ENCODE data around the gene PAQR4.

- no peak for TF ChIP-seq RAD21 (IDR thresholded peaks at IDR 0.05; ENCODE audit: low read length)
- no peak for TF ChIP-seq CTCF (IDR thresholded peaks at IDR 0.05)
- no peak for TF ChIP-seq CHD2 (IDR thresholded peaks at IDR 0.05; ENCODE audit: low read length, partially characterized antibody)
- no peak for TF ChIP-seq USF2 (IDR thresholded peaks at IDR 0.05; ENCODE audit: borderline replicate concordance, low read depth, low read length)
- no peak for TF ChIP-seq YY1 (IDR thresholded peaks at IDR 0.05; ENCODE audit: low read depth)
- no peak for TF ChIP-seq POLR2AphosphoS5 (IDR thresholded peaks at IDR 0.05; ENCODE audit: low read depth, low read length)
- TF ChIP-seq JUND (IDR thresholded peaks at IDR 0.05): no peak
- TF ChIP-seq NFIC (IDR thresholded peaks at IDR 0.05; ENCODE audit: borderline replicate concordance): no peak
- no peak for TF ChIP-seq GABPA (IDR thresholded peaks at IDR 0.05; ENCODE audit: low read depth)
- no peak for TF ChIP-seq REST (IDR thresholded peaks at IDR 0.05; ENCODE audit: low read depth, low read length)
- TF ChIP-seq NRF1 (IDR thresholded peaks at IDR 0.05; ENCODE audit: low read depth, low read length): no peak
- TF ChIP-seq EP300 (IDR thresholded peaks at IDR 0.05; ENCODE audit: borderline replicate concordance in 1 of 2, low read depth in 1 of 2, low read length in 1 of 2): no peak
- TF ChIP-seq GATA2 (CRISPR knock-in tag; IDR thresholded peaks at IDR 0.05): no peak
Observed at GRCh38 chr16:2959206-2959605, 9.9 kb upstream of the PAQR4 start.

Measured in SK-N-SH (cell line).